H1 (cell line): ENCODE measurements around the gene TENT4A. TPM values are rescaled to one million over a fixed set of nuclear protein-coding genes. Genes with fewer than 3 reads are reported as not detected.

Source experiments
- CTCF ChIA-PET: fragments of 300-600 bp; sonication (Branson Sonifier 250); formaldehyde crosslinking; loops from one replicate; lab custom pipeline; 2021; ENCODE audit not compliant: partially characterized antibody; lab: Charles Lee
- POLR2A ChIA-PET: fragments of 300-600 bp; sonication (Branson Sonifier 250); formaldehyde crosslinking; loops from one replicate; lab custom pipeline; 2021; ENCODE audit warnings: inconsistent platforms; ENCODE audit not compliant: partially characterized antibody; lab: Charles Lee
- DNase-seq, 2 experiments: peaks; one replicate each; pipeline versions ENCODE4 v3.0.0 to v3.0.0-alpha.2; 2010 to 2022; ENCODE audit warnings: low spot score in 2 of 2, low read depth in 1 of 2, mixed read lengths in 1 of 2
- FAIRE-seq: peaks from 2 replicates; lab custom pipeline; 2011; peaks lifted over from hg19 to GRCh38; lab: Jason Lieb, UNC
- H2AFZ ChIP-seq: 2 replicates; pipeline ENCODE4 v1.8.1; 2012; ENCODE audit warnings: low read length, inconsistent platforms
- H2AK5ac ChIP-seq: 2 replicates; pipeline ENCODE4 v1.6.1; 2013; ENCODE audit warnings: low read depth, low read length
- H2BK120ac ChIP-seq: replicated peaks from 2 replicates; pipeline ENCODE3; 2013; ENCODE audit warnings: low read depth, low read length, inconsistent platforms
- H2BK12ac ChIP-seq: 2 replicates; pipeline ENCODE4 v1.6.1; 2013; ENCODE audit warnings: low read depth, low read length
- H2BK15ac ChIP-seq: 2 replicates; pipeline ENCODE4 v1.6.1; 2013; ENCODE audit warnings: low read length
- H2BK20ac ChIP-seq: 2 replicates; pipeline ENCODE4 v1.6.1; 2013; ENCODE audit warnings: low read length
- H2BK5ac ChIP-seq: 2 replicates; pipeline ENCODE4 v1.6.1; 2013; ENCODE audit warnings: low read depth, low read length
- H3K14ac ChIP-seq: 2 replicates; pipeline ENCODE4 v1.6.1; 2013; ENCODE audit warnings: inconsistent platforms; ENCODE audit not compliant: insufficient read length
- H3K18ac ChIP-seq: 2 replicates; pipeline ENCODE4 v1.6.1; 2013; ENCODE audit warnings: low read length; ENCODE audit errors: extremely low read depth
- H3K23ac ChIP-seq: 2 replicates; pipeline ENCODE4 v1.6.1; 2013; ENCODE audit warnings: inconsistent platforms; ENCODE audit not compliant: insufficient read length
- H3K23me2 ChIP-seq: 2 replicates; pipeline ENCODE4 v1.6.1; 2013; ENCODE audit warnings: low read depth, low read length
- H3K27ac ChIP-seq: 2 replicates; pipeline ENCODE4 v1.6.1; 2011; ENCODE audit warnings: low read depth, low read length, inconsistent platforms
- H3K27me3 ChIP-seq, 4 experiments: replicated peaks in 1 of 4; 1 replicate in 1 of 4; 2 replicates in 3 of 4; pipeline versions ENCODE4 v1.6.1 to v1.8.1; 2011 to 2013; ENCODE audit warnings: low read length in 3 of 4, mild to moderate bottlenecking in 3 of 4, inconsistent platforms in 2 of 4, mixed read lengths in 2 of 4, moderate library complexity in 1 of 4; ENCODE audit not compliant: control insufficient read depth in 3 of 4, insufficient read depth in 3 of 4; ENCODE audit errors: extremely low read depth in 1 of 4
- H3K36me3 ChIP-seq, 4 experiments: 2 replicates each; pipeline versions ENCODE4 v1.6.1 to v1.8.1; 2011 to 2013; ENCODE audit warnings: mild to moderate bottlenecking in 4 of 4, low read length in 3 of 4, moderate library complexity in 2 of 4, control low read depth in 1 of 4, inconsistent platforms in 1 of 4; ENCODE audit not compliant: insufficient read depth in 4 of 4, control insufficient read depth in 2 of 4
- H3K4ac ChIP-seq: replicated peaks from 2 replicates; pipeline ENCODE3; 2013; ENCODE audit warnings: low read length, low read depth, mixed read lengths, inconsistent platforms; ENCODE audit not compliant: insufficient read length
- H3K4me1 ChIP-seq, 4 experiments: replicated peaks in 1 of 4; 1 replicate in 1 of 4; 2 replicates in 3 of 4; pipeline versions ENCODE4 v1.6.1 to v1.8.1; 2011 to 2013; ENCODE audit warnings: low read length in 3 of 4, inconsistent platforms in 2 of 4, mixed read lengths in 1 of 4; ENCODE audit not compliant: insufficient read depth in 4 of 4, control insufficient read depth in 3 of 4
- H3K4me2 ChIP-seq, 2 experiments: 2 replicates each; pipeline versions ENCODE4 v1.6.1 to v1.8.1; 2011 to 2013; ENCODE audit warnings: low read depth in 2 of 2, low read length in 2 of 2, control low read depth in 1 of 2, inconsistent platforms in 1 of 2, mild to moderate bottlenecking in 1 of 2; ENCODE audit not compliant: insufficient read depth in 1 of 2
- H3K4me3 ChIP-seq, 4 experiments: fragments of 200-600, 300-600 bp in 1 of 4; sonication (generic), shearing (Covaris generic), sonication (Bioruptor Twin) in 1 of 4; 2 replicates each; pipeline versions ENCODE4 v1.5.1 to v1.8.1; 2011 to 2016; ENCODE audit warnings: low read length in 4 of 4, low read depth in 3 of 4, control low read depth in 2 of 4, inconsistent platforms in 2 of 4, mild to moderate bottlenecking in 2 of 4, mixed read lengths in 1 of 4, moderate library complexity in 1 of 4; ENCODE audit not compliant: insufficient read depth in 2 of 4; ENCODE audit errors: extremely low read depth in 1 of 4
- H3K56ac ChIP-seq: replicated peaks from 2 replicates; pipeline ENCODE3; 2013; ENCODE audit warnings: low read depth, mild to moderate bottlenecking, mixed read lengths, low read length, inconsistent platforms; ENCODE audit not compliant: insufficient read length
- H3K79me1 ChIP-seq: 2 replicates; pipeline ENCODE4 v1.6.1; 2013; ENCODE audit warnings: low read depth, low read length, control low read depth
- H3K79me2 ChIP-seq, 2 experiments: 2 replicates each; pipeline versions ENCODE4 v1.6.1 to v1.8.1; 2012 to 2013; ENCODE audit warnings: low read length in 2 of 2, mild to moderate bottlenecking in 2 of 2, inconsistent platforms in 1 of 2; ENCODE audit not compliant: insufficient read depth in 2 of 2, control insufficient read depth in 1 of 2
- H3K9ac ChIP-seq, 4 experiments: replicated peaks in 1 of 4; 1 replicate in 1 of 4; 2 replicates in 3 of 4; pipeline versions ENCODE4 v1.6.1 to v1.8.1; 2011 to 2013; ENCODE audit warnings: low read depth in 3 of 4, low read length in 3 of 4, control low read depth in 2 of 4, mild to moderate bottlenecking in 2 of 4, moderate library complexity in 2 of 4, inconsistent platforms in 1 of 4; ENCODE audit errors: extremely low read depth in 1 of 4
- H3K9me3 ChIP-seq, 2 experiments: 2 replicates each; pipeline versions ENCODE4 v1.6.1 to v1.8.1; 2012 to 2013; ENCODE audit warnings: mild to moderate bottlenecking in 2 of 2, moderate library complexity in 2 of 2, control low read depth in 1 of 2, inconsistent platforms in 1 of 2, low read depth in 1 of 2, low read length in 1 of 2, mixed read lengths in 1 of 2; ENCODE audit not compliant: insufficient read depth in 2 of 2
- H4K20me1 ChIP-seq, 2 experiments: replicated peaks in 1 of 2; 2 replicates each; pipeline versions ENCODE3 to v1.8.1; 2011 to 2013; ENCODE audit warnings: inconsistent platforms in 2 of 2, low read length in 2 of 2, mild to moderate bottlenecking in 1 of 2; ENCODE audit not compliant: insufficient read depth in 2 of 2, control insufficient read depth in 1 of 2
- H4K5ac ChIP-seq: 2 replicates; pipeline ENCODE4 v1.6.1; 2013; ENCODE audit warnings: low read length, low read depth, mixed read lengths, inconsistent platforms; ENCODE audit not compliant: insufficient read length
- H4K8ac ChIP-seq: 2 replicates; pipeline ENCODE4 v1.8.0; 2013; ENCODE audit warnings: mild to moderate bottlenecking, moderate library complexity, low read length, inconsistent platforms; ENCODE audit not compliant: insufficient read depth; ENCODE audit errors: extremely low read depth
- H4K91ac ChIP-seq: replicated peaks from 2 replicates; pipeline ENCODE3; 2013; ENCODE audit warnings: low read length, mixed read lengths, inconsistent platforms; ENCODE audit not compliant: insufficient read length
- CBX5 ChIP-seq: fragments of 300-800, 300-1000 bp; sonication (generic); IDR thresholded peaks from 2 replicates; pipeline ENCODE4 v1.7.1; 2016; ENCODE audit warnings: antibody characterized with exemption, low read length, low read depth
- CBX8 ChIP-seq: fragments of 300-800, 300-1000 bp; sonication (generic); IDR thresholded peaks from 2 replicates; pipeline ENCODE4 v1.7.1; 2016; ENCODE audit warnings: low read depth, low read length, borderline replicate concordance
- CEBPB ChIP-seq: IDR thresholded peaks from 2 replicates; pipeline ENCODE4 v1.6.1; 2012; ENCODE audit warnings: low read depth, low read length
- EZH2 ChIP-seq: fragments of 200-600 bp; sonication (generic); IDR thresholded peaks from 2 replicates; pipeline ENCODE4 v1.7.1; 2012; ENCODE audit warnings: low read depth, mild to moderate bottlenecking, moderate library complexity, low read length, inconsistent platforms; ENCODE audit not compliant: severe bottlenecking
- FOSL1 ChIP-seq: IDR thresholded peaks from 2 replicates; pipeline ENCODE4 v1.6.1; 2011; ENCODE audit warnings: mild to moderate bottlenecking, low read depth, low read length, moderate library complexity; ENCODE audit not compliant: insufficient read depth
- HDAC6 ChIP-seq: IDR thresholded peaks from one replicate; pipeline ENCODE4 v1.7.1; 2012; ENCODE audit warnings: low read depth, mild to moderate bottlenecking, inconsistent platforms, low read length, moderate library complexity
- POLR2AphosphoS5 ChIP-seq: IDR thresholded peaks from 2 replicates; pipeline ENCODE4 v1.6.1; 2011; ENCODE audit warnings: low read depth, low read length
- POU5F1 ChIP-seq: IDR thresholded peaks from 2 replicates; pipeline ENCODE4 v1.6.1; 2011; ENCODE audit warnings: low read depth, mild to moderate bottlenecking, low read length, moderate library complexity
- RAD21 ChIP-seq, 2 experiments: IDR thresholded peaks in 1 of 2; conservative IDR thresholded peaks in 1 of 2; 2 replicates each; pipeline ENCODE4 v1.6.1; 2011; ENCODE audit warnings: low read depth in 2 of 2, low read length in 2 of 2, improper control_type of control experiment in 1 of 2, inconsistent platforms in 1 of 2, mild to moderate bottlenecking in 1 of 2, moderate library complexity in 1 of 2
- TAF1 ChIP-seq: IDR thresholded peaks from 2 replicates; pipeline ENCODE4 v1.6.1; 2011; ENCODE audit warnings: mild to moderate bottlenecking, low read depth, low read length
- TCF12 ChIP-seq: IDR thresholded peaks from 2 replicates; pipeline ENCODE4 v1.6.1; 2011; ENCODE audit warnings: low read depth, mild to moderate bottlenecking, low read length
- TEAD4 ChIP-seq: IDR thresholded peaks from 2 replicates; pipeline ENCODE4 v1.6.1; 2012; ENCODE audit warnings: low read depth, low read length, inconsistent platforms, mixed read lengths
- WGBS, 2 experiments: shearing (Covaris generic) in 1 of 2; methylation state at CpG; one replicate each; pipeline versions ENCODE4 v1.1.6 to v1.1.7; 2013 to 2015; ENCODE audit warnings: low lambda C conversion rate in 2 of 2, mixed read lengths in 2 of 2, inconsistent platforms in 1 of 2, low coverage in 1 of 2, missing lambda C conversion rate in 1 of 2; ENCODE audit not compliant: insufficient replicate concordance in 2 of 2, insufficient coverage in 1 of 2, insufficient read length in 1 of 2; ENCODE audit errors: extremely low coverage in 1 of 2, missing lambda C conversion rate in 1 of 2; 5-methylcytosine and 5-hydroxymethylcytosine counted together
- polyA plus RNA-seq, 7 experiments: library from polyadenylated mRNA; depleted of rRNA in 3 of 7; stranded (reverse) in 5 of 7; unstranded in 2 of 7; fragments of >200 nt in 5 of 7; fragments of 200-250 nt in 2 of 7; gene quantifications; 1 replicate in 5 of 7; 2 replicates in 1 of 7; 4 replicates in 1 of 7; pipeline versions ENCODE4 v1.2.1 to v1.2.3, GENCODE V29; 2011 to 2013; ENCODE audit warnings: missing spikeins in 2 of 7, mixed read lengths in 2 of 7
- total RNA-seq: library from RNA; stranded (reverse); fragmentation: NEBNext Ultra II Directional; extraction: Animal tissue kit (Norgen Biotek cat#: 25700); gene quantifications from 2 replicates; pipeline ENCODE4 v1.2.1, GENCODE V29; 2021
- TF ChIP-seq, protein P1 (sequence below): IDR thresholded peaks from 2 replicates; pipeline ENCODE4 v1.6.1; 2012; ENCODE audit warnings: low read length, inconsistent platforms

TENT4A gene
- total and polyA plus RNA-seq, 2 of the 8 experiments (the other 6 are each of a cell fraction or from before 2014, with no cell fraction given), result 8.9 to 25.1 TPM

DNA sequence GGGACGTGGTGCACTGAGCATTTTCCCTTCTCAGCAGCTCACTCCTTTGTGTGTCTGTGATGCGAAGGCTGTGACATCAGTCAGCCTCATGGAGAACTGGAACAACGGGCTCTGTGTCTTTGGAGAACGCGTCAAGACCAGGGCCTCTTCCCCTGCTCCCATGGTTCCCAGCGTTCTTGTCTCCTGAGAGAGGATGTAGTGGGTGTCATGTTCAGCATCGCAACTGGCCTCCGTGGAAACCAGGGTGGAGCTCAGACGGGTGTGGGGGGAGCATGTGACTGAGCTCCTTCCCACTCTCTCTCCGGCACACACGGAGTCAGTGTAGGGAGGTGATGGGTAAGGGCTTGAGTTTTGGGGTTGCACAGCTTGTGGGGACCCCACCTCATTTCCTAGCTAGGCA, 59.7 kb downstream of the TENT4A start:
- no peak overlapping the region for H3K18ac ChIP-seq
- H3K23me2 ChIP-seq, result peaks cover 2% of the 10 kb centered on the region; the same call in 1 of the 2 replicates
- no peak overlapping the region for H2BK20ac ChIP-seq
- H3K79me2 ChIP-seq, result no peaks in the 10 kb centered on the region
- no peak overlapping the region for H2AFZ ChIP-seq
- no peak overlapping the region for H3K4me3 ChIP-seq
- H4K5ac ChIP-seq, result no peak overlapping the region
- no peaks in the 10 kb centered on the region for H3K4me1 ChIP-seq
- no peak overlapping the region for H3K56ac ChIP-seq
- no peak overlapping the region for H2BK12ac ChIP-seq
- H3K9me3 ChIP-seq, result no peaks in the 10 kb centered on the region
- H3K4ac ChIP-seq, result no peak overlapping the region
- H3K9ac ChIP-seq, result no peak overlapping the region
- no peak overlapping the region for H2BK120ac ChIP-seq
- H4K91ac ChIP-seq, result no peak overlapping the region
- no peaks in the 10 kb centered on the region for H4K20me1 ChIP-seq
- peak overlapping the region; percentile 3; the same call in 1 of the 2 replicates for H4K8ac ChIP-seq
- DNase-seq, result no peak
- no peak overlapping the region for H3K14ac ChIP-seq
- H3K27ac ChIP-seq, result no peak overlapping the region
- H2BK15ac ChIP-seq, result no peak overlapping the region
- ChIA-PET CTCF (interaction anchor here (0.6 to 2.1 kb wide), 5 partner anchors 11 to 198 kb away, joined by 3 to 10 read pairs (median 4); no protein-coding TSS in a partner anchor), POLR2A (no interaction called here)
- H3K23ac ChIP-seq, result no peak overlapping the region
- 91% methylated on average over 11 of the region's 11 CpGs; no CpG with 5 or more reads in 1 of the 2 experiments for WGBS, 2 experiments
- H2AK5ac ChIP-seq, result no peak overlapping the region
- no peaks in the 10 kb centered on the region for H3K27me3 ChIP-seq
- no peaks in the 10 kb centered on the region for H3K79me1 ChIP-seq
- no peak overlapping the region for H2BK5ac ChIP-seq
- no peak overlapping the region for H3K4me2 ChIP-seq
- no peak for FAIRE-seq
- no peaks in the 10 kb centered on the region for H3K36me3 ChIP-seq
- no peak for TF ChIP-seq TCF12
- TF ChIP-seq TEAD4, result no peak
- TF ChIP-seq, protein P1, sequence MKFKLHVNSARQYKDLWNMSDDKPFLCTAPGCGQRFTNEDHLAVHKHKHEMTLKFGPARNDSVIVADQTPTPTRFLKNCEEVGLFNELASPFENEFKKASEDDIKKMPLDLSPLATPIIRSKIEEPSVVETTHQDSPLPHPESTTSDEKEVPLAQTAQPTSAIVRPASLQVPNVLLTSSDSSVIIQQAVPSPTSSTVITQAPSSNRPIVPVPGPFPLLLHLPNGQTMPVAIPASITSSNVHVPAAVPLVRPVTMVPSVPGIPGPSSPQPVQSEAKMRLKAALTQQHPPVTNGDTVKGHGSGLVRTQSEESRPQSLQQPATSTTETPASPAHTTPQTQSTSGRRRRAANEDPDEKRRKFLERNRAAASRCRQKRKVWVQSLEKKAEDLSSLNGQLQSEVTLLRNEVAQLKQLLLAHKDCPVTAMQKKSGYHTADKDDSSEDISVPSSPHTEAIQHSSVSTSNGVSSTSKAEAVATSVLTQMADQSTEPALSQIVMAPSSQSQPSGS, result no peak
- TF ChIP-seq FOSL1, result no peak
- TF ChIP-seq HDAC6, result no peak
- TF ChIP-seq CBX8, result no peak
- no peak for TF ChIP-seq CEBPB
- TF ChIP-seq POU5F1, result no peak
- TF ChIP-seq TAF1, result no peak
- TF ChIP-seq CBX5, result no peak
- TF ChIP-seq RAD21 (IDR thresholded peaks at IDR 0.05 in 1 of 2, conservative IDR thresholded peaks at IDR 0.05 in 1 of 2; ENCODE audit: low read depth in 2 of 2, low read length in 2 of 2), result no peak
- no peak for TF ChIP-seq EZH2
- TF ChIP-seq POLR2AphosphoS5, result no peak
